ENCODE measurements around the gene CELA1.
A peak's percentile ranks its signal among the peaks of the same experiment; 100 is the strongest.
"Not testable (repeated sequence)": the region's sequence is repeated elsewhere in the genome, so short reads cannot be mapped to it uniquely, and the experiment has no call there.

CELA1 gene

GRCh38 chr12:51322452-51322851, 24.0 kb downstream of the CELA1 start:
- peak overlapping the region; percentile 82 for H3K4me3 ChIP-seq (ENCODE audit: low read length)
- DNase-seq (ENCODE audit: low read depth, low spot score): no peak

GRCh38 chr12:51321882-51322281, 24.6 kb downstream of the CELA1 start:
- DNase-seq (ENCODE audit: low read depth, low spot score): no peak
- peak overlapping the region; percentile 11; the same call in 1 of the 2 replicates for H3K4me3 ChIP-seq (ENCODE audit: low read length)

- H3K4me3 ChIP-seq (ENCODE audit: low read length): peak overlapping the region; percentile 26
These were observed 25.7 kb downstream of the CELA1 start for GRCh38 chr12:51320695-51321320.

GRCh38 chr12:51320311-51320694, 26.2 kb downstream of the CELA1 start:
- no peak overlapping the region for H3K4me3 ChIP-seq (ENCODE audit: low read length)
- no peak for DNase-seq (ENCODE audit: low read depth, low spot score)

More at GRCh38 chr12:51320695-51321320, 25.7 kb downstream of the CELA1 start:
- peak; percentile 92 for DNase-seq (ENCODE audit: low read depth, low spot score)

- peak; percentile 86 for DNase-seq (ENCODE audit: low read depth, low spot score)
- peak overlapping the region; percentile 10 for H3K4me3 ChIP-seq (ENCODE audit: low read length)
These were observed 27.5 kb downstream of the CELA1 start for GRCh38 chr12:51318846-51319599.

GRCh38 chr12:51318057-51318806, 28.2 kb downstream of the CELA1 start:
- not testable (repeated sequence) for DNase-seq (ENCODE audit: low read depth, low spot score); H3K4me3 ChIP-seq (ENCODE audit: low read length)

GRCh38 chr12:51311389-51311788, 35.1 kb downstream of the CELA1 start:
- H3K4me3 ChIP-seq (ENCODE audit: low read length): no peak overlapping the region
- no peak for DNase-seq (ENCODE audit: low read depth, low spot score)

- H3K4me3 ChIP-seq (ENCODE audit: low read length): no peak overlapping the region
- no peak for DNase-seq (ENCODE audit: low read depth, low spot score)
These were observed 38.6 kb downstream of the CELA1 start for GRCh38 chr12:51307655-51308593.

- no peak overlapping the region for H3K4me3 ChIP-seq (ENCODE audit: low read length)
- no peak for DNase-seq (ENCODE audit: low read depth, low spot score)
These were observed 40.0 kb downstream of the CELA1 start for GRCh38 chr12:51306507-51306906.

GRCh38 chr12:51300768-51301167, 45.7 kb downstream of the CELA1 start:
- DNase-seq (ENCODE audit: low read depth, low spot score); H3K4me3 ChIP-seq (ENCODE audit: low read length): not testable (repeated sequence)

GRCh38 chr12:51295651-51296050, 50.8 kb downstream of the CELA1 start:
- H3K4me3 ChIP-seq (ENCODE audit: low read length): no peak overlapping the region
- no peak for DNase-seq (ENCODE audit: low read depth, low spot score)

- not testable (repeated sequence) for H3K4me3 ChIP-seq (ENCODE audit: low read length)
These were observed 52.4 kb downstream of the CELA1 start for GRCh38 chr12:51294097-51294496.

GRCh38 chr12:51293696-51294095, 52.8 kb downstream of the CELA1 start:
- DNase-seq (ENCODE audit: low read depth, low spot score): no peak
- no peak overlapping the region for H3K4me3 ChIP-seq (ENCODE audit: low read length)

More at GRCh38 chr12:51294097-51294496, 52.4 kb downstream of the CELA1 start:
- DNase-seq (ENCODE audit: low read depth, low spot score): not testable (repeated sequence)

- DNase-seq (ENCODE audit: low read depth, low spot score); H3K4me3 ChIP-seq (ENCODE audit: low read length): not testable (repeated sequence)
These were observed 54.6 kb downstream of the CELA1 start for GRCh38 chr12:51291603-51292513.

- no peak overlapping the region for H3K4me3 ChIP-seq (ENCODE audit: low read length)
- DNase-seq (ENCODE audit: low read depth, low spot score): no peak
These were observed 60.6 kb downstream of the CELA1 start for GRCh38 chr12:51285843-51286242.

- no peak overlapping the region for H3K4me3 ChIP-seq (ENCODE audit: low read length)
- no peak for DNase-seq (ENCODE audit: low read depth, low spot score)
These were observed 65.1 kb downstream of the CELA1 start for GRCh38 chr12:51281202-51281924.
